GM12892 (cell line): ENCODE results near the gene CNTNAP2.
"Not testable (repeated sequence)": the region's sequence is repeated elsewhere in the genome, so short reads cannot be mapped to it uniquely, and the experiment has no call there.

Experiments
- DNase-seq: peaks from one replicate; pipeline ENCODE4 v3.0.0; 2011; ENCODE audit not compliant: insufficient read length
- FAIRE-seq: peaks from 2 replicates; lab custom pipeline; 2011; peaks lifted over from hg19 to GRCh38; lab: Jason Lieb, UNC
- POLR2A ChIP-seq: IDR thresholded peaks from 2 replicates; pipeline ENCODE4 v1.6.1; 2011; ENCODE audit warnings: low read depth, low read length, control low read depth
- POLR2AphosphoS5 ChIP-seq: IDR thresholded peaks from 2 replicates; pipeline ENCODE4 v1.6.1; 2011; ENCODE audit warnings: low read depth, low read length, control low read depth
- TAF1 ChIP-seq: IDR thresholded peaks from 2 replicates; pipeline ENCODE4 v1.6.1; 2011; ENCODE audit warnings: low read depth, mild to moderate bottlenecking, control low read depth, low read length, borderline replicate concordance

Gene CNTNAP2

DNA sequence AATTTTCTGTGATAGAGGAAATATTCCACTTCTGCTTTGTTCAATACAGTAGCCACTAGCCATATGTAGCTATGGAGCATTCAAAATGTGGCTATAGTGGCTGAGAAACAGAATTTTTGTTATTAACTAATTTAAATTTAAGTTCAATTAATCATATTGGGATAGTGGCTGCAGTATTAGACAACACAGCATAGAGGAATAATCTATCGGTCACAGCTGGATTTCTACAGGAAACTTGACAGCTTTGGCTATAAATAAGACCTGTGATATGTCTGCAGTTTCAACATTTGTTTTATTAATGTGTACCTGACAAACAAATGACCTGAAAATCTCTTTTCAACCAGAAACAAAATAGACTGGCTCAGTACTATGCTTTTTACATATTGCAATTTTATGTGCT, 953.2 kb downstream of the CNTNAP2 start:
- TF ChIP-seq TAF1 (no peak), POLR2A (no peak), POLR2AphosphoS5 (no peak)
- FAIRE-seq, result no peak

DNA sequence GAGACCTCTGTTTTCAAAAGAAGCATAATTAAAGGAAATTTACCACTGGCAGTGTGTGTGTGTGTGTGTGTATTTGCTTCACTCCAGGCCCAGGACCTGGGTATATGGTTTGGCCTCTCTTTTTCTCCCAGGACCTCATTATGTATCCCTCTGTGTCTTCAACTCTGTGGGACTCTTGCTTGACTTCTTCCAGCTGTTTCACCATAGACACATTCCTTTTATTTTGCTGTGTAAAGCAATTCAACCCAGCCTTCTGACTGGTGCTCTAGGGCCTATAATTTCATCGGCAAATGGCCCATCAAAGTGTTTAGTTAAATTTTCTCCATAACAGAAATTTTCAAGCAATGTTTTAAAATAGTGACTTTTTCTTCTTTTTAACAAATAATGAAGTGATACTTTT, 954.3 kb downstream of the CNTNAP2 start:
- DNase-seq, result no peak
- no peak for FAIRE-seq
- TF ChIP-seq POLR2A, result no peak
- no peak for TF ChIP-seq POLR2AphosphoS5
- TF ChIP-seq TAF1, result no peak

More for the DNA sequence above, 953.2 kb downstream of the CNTNAP2 start:
- no peak for DNase-seq

DNA sequence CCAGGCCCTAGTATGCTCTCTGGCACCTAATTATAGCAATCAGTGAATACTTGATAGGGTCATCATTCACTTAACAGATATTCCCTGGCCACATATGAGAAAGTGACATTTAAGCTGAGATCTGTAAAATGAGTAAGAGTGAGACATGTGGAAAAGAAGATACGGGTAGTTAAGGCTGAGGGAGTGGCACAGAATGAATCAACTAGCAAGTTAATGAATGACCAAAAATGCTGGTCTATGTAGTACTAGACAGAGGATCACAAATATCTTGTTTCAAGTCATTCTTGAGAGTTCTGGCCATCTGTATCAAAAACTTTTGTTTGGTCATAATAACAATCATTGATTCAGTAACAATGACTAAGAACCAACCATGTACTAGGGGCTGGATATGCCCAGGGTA, 954.9 kb downstream of the CNTNAP2 start:
- FAIRE-seq, result no peak
- no peak for DNase-seq
- TF ChIP-seq TAF1, result no peak
- no peak for TF ChIP-seq POLR2A
- TF ChIP-seq POLR2AphosphoS5, result no peak

DNA sequence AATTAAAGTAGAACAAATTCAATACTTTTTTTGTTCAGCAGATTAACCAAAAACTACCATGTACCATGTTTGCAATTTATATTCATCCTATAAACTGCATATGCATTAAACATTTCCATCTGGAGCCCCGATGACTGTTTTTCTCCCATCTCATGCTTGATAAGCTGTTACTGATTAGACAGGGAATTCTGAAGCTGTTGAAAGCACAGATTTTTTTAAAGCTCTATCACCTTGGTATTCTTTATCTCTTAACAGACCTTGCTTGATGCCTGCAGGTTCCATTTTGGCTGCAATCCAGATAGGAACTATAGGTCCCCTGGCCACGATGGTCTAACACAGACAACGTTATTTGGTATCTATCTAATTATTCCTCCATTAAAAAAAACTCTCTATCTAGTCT, 961.7 kb downstream of the CNTNAP2 start:
- FAIRE-seq, result no peak
- no peak for DNase-seq
- no peak for TF ChIP-seq POLR2A
- no peak for TF ChIP-seq POLR2AphosphoS5
- TF ChIP-seq TAF1, result no peak

DNA sequence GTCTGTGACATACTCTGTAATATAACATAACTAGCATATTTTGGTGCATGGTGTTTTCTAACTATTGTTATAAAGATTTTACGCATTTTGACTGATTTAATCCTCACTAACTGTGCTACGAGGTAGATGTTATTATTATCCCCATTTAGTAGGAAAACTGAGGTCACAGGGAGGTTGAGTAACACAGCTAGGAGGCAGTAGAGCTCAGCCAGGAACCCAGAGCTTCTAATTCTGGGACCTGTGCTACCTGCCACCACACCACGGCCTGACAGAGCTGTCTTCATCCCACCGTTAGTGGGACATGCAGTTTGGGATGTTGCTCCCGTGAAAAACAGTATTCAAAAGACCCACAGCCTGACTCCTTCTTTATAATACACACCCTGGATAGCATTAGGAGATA, 962.5 kb downstream of the CNTNAP2 start:
- no peak for TF ChIP-seq POLR2AphosphoS5
- TF ChIP-seq TAF1, result no peak
- no peak for TF ChIP-seq POLR2A
- FAIRE-seq (no peak), DNase-seq (no peak)

DNA sequence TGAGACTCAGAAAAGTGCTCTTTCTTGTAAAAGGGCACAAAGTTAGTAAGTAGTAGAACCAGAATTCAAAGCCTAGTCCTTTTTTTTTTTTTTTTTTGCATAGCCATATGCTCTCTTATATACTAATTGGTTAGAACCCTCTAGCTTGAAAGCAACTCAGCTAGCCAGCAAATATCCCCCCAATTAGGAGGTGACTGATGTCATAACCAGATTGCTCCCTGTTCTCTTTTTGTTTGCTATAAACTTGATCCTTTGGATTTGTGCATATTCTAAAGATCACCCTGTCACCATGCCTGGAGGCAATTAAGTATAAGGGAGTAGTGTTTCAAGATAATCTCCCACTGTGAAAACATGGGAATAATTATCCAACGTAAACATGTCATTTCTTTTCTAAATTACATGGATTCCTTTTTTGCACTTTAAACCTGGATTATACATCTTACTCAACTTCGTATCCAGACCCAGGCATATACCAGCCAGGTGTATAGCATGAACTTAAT, 963.4 kb downstream of the CNTNAP2 start:
- DNase-seq (no peak), FAIRE-seq (no peak)
- TF ChIP-seq POLR2AphosphoS5 (no peak), TAF1 (no peak), POLR2A (no peak)

DNA sequence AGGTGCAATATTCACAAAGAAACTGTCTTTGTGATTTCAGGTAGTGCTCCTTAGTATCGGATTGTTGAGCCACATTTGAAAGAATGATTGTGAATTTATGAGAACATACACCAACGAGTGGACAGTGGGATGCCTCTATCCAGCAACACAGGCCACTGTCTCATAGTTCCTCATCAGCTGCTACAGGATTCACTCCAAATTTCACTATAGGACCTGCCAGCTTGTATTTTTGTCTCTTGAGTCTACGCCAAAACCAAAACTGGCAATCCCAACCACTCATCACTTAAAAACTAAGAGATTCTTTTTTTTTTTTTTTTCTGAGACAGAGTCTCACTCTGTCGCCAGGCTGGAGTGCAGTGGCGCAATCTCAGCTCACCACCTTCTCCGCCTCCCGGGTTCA, 964.5 kb downstream of the CNTNAP2 start:
- no peak for FAIRE-seq
- no peak for TF ChIP-seq POLR2AphosphoS5
- TF ChIP-seq TAF1, result no peak
- no peak for TF ChIP-seq POLR2A

DNA sequence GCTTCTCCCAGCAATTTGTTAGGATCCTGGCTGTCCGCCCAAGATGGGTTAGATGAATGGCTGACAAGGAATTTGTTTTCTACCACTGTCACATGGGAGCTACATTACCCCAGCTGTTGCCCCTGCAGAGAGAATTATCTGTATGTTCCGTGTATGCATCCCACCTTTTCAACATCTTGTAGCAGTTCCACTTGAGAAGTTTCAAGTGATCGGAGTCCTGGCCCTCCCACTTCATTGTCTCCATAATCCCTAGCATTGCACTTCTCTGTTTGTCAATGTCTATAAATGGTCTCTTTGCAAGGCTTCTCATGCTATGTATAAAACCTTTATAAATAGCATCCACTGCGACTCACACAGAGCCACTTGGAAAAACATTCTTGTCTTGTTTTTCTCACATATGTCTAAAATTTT, 972.5 kb downstream of the CNTNAP2 start:
- TF ChIP-seq POLR2A, result no peak
- TF ChIP-seq POLR2AphosphoS5, result no peak
- no peak for TF ChIP-seq TAF1
- DNase-seq, result no peak
- no peak for FAIRE-seq

More for the DNA sequence above, 964.5 kb downstream of the CNTNAP2 start:
- DNase-seq, result no peak

DNA sequence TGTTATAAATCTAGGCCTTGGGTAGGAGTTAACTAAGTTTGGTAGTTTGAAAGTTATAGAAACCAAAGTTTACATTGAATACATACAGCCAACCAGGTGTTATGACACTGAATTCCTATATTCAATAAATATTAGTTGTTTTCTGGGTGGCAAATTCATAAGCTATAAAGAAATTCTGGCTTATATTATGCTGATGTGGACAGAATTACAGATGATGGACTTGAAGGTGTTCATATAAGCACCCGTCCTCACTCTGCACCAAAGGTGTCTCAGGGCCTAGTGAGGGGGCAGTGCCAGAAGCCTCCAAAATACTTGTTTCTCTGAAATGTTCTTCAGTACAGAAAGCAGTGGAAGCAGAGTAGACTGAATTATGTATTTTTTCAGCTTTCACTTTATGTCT, 973.0 kb downstream of the CNTNAP2 start:
- DNase-seq (no peak), FAIRE-seq (no peak)
- no peak for TF ChIP-seq POLR2A
- TF ChIP-seq TAF1, result no peak
- no peak for TF ChIP-seq POLR2AphosphoS5

DNA sequence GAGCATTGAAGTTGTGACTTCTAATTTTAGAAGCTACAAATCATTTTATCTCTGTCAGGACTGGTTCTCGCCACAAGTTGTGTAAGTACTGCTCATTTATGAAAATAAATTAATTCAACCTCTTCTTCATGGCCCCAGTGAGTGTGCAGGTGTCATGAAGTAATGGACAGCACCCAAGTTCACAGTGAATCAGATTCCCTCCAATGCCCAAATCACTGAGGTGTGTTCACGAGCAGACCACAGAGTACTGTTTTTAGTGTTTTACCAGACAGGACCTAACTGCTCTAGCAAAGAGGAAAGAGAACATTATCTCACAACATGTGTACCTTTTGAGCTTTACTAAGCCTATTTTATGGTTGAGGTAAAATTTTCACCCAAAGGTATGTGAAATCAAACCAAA, 980.0 kb downstream of the CNTNAP2 start:
- FAIRE-seq (no peak), DNase-seq (no peak)
- TF ChIP-seq TAF1 (no peak), POLR2A (no peak), POLR2AphosphoS5 (no peak)

DNA sequence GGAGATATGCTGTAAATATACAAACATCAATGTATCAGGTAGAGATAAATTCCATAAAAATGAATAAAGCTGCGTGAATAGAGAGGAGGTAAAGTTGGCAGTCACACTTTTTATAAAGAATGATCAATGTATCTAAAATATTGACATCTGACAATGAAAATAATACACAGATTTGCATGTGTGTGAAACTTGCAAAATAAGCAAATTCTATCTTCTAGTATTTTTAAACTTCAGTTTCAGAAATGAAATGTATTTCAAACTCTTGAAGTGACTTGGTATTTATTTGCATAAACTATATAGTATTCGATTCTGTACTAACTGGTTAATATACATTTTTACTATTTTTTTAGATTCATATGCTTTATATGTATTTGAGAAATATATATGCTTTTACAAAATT, 986.6 kb downstream of the CNTNAP2 start:
- TF ChIP-seq POLR2A (no peak), POLR2AphosphoS5 (no peak), TAF1 (no peak)
- FAIRE-seq (no peak), DNase-seq (no peak)

DNA sequence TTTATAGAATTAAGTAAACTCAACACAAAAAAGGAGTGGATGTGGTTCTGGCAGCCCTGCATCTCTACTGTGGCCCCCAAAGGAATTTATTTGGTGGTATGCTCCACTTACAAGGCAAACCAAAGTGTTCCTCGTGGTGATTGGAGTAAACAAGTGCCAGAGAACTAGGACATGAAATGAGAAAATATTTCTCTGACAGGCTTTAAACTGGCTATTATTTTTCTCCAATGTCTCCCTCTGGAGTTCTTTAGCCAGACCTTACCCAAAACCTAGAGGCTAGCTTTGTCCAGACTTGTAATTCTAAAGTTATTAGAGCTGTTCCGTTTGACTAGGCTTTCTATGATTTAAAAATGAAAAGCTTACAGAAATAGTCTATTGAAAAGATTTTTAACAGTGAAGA, 990.1 kb downstream of the CNTNAP2 start:
- TF ChIP-seq POLR2AphosphoS5 (no peak), POLR2A (no peak), TAF1 (no peak)
- DNase-seq (no peak), FAIRE-seq (no peak)

DNA sequence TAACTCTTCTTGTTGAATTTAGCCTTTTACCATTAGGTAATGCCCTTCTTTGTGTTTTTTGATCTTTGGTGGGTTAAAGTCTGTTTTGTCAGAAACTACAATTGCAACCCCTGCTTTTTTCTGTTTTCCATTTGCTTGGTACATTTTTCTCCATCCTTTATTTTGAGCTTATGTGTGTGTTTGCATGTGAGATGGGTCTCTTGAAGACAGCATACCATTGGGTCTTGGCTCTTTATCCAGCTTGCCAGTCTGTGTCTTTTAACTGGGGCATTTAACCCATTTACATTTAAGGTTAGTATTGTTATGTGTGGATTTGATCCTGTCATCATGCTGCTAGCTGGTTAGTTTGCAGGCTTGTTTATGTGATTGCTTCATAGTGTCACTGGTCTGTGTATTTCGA, 997.9 kb downstream of the CNTNAP2 start:
- FAIRE-seq, DNase-seq: not testable (repeated sequence)
